IMR-90 (cell line): ENCODE results near the gene DLGAP4. TPM values are rescaled to one million over a fixed set of nuclear protein-coding genes. Genes with fewer than 3 reads are reported as not detected.

Experiments used
- ATAC-seq: fragments of 200-7000 bp; cut with Tn5 transposase; 2 replicates; pipeline ENCODE4 v1.9.1; 2020; ENCODE audit warnings: low read depth, mild to moderate bottlenecking, moderate library complexity
- BruUV-seq: library from RNA; stranded (reverse); fragments of 400-500 nt; replicated peaks from 2 replicates; lab custom pipeline; 2021; lab: Mats Ljungman, UMichigan
- CTCF ChIA-PET: fragments of 300-600 bp; formaldehyde crosslinking; extraction: SDS; loops from one replicate; lab custom pipeline; 2021; ENCODE audit warnings: antibody characterized with exemption; lab: Yijun Ruan, JAX
- POLR2A ChIA-PET: fragments of 300-600 bp; sonication (Branson Sonifier 250); formaldehyde crosslinking; loops from one replicate; lab custom pipeline; 2022; ENCODE audit warnings: antibody characterized with exemption; ENCODE audit not compliant: unreplicated experiment; lab: Charles Lee
- DNase-seq: peaks from one replicate; pipeline ENCODE4 v3.0.0; 2013
- H2AFZ ChIP-seq: replicated peaks from 2 replicates; pipeline ENCODE3; 2013; ENCODE audit warnings: low read length, mild to moderate bottlenecking; ENCODE audit not compliant: poor library complexity
- H2AK5ac ChIP-seq: 2 replicates; pipeline ENCODE4 v1.6.1; 2013; ENCODE audit warnings: low read depth, low read length, inconsistent platforms
- H2AK9ac ChIP-seq: replicated peaks from 2 replicates; pipeline ENCODE3; 2013; ENCODE audit warnings: mild to moderate bottlenecking, low read depth, low read length, moderate library complexity; ENCODE audit not compliant: poor library complexity
- H2BK120ac ChIP-seq: 2 replicates; pipeline ENCODE4 v1.6.1; 2013; ENCODE audit warnings: low read depth, low read length, inconsistent platforms
- H2BK15ac ChIP-seq: 3 replicates; pipeline ENCODE4 v1.6.1; 2013; ENCODE audit warnings: low read depth, low read length, inconsistent platforms
- H2BK20ac ChIP-seq: 2 replicates; pipeline ENCODE4 v1.6.1; 2013; ENCODE audit warnings: low read depth, mild to moderate bottlenecking, inconsistent platforms, low read length, moderate library complexity
- H2BK5ac ChIP-seq: 2 replicates; pipeline ENCODE4 v1.6.1; 2013; ENCODE audit warnings: mild to moderate bottlenecking, low read depth, low read length, inconsistent platforms; ENCODE audit not compliant: poor library complexity, severe bottlenecking
- H3K14ac ChIP-seq: replicated peaks from 2 replicates; pipeline ENCODE4 v1.6.1; 2013; ENCODE audit warnings: low read depth, low read length, inconsistent platforms
- H3K18ac ChIP-seq: 2 replicates; pipeline ENCODE4 v1.6.1; 2013; ENCODE audit warnings: low read depth, low read length, control low read depth
- H3K23ac ChIP-seq: 2 replicates; pipeline ENCODE4 v1.6.1; 2013; ENCODE audit warnings: low read depth, low read length, inconsistent platforms
- H3K27ac ChIP-seq: 2 replicates; pipeline ENCODE4 v1.5.1; 2013; ENCODE audit warnings: mild to moderate bottlenecking, control low read depth, low read length; ENCODE audit not compliant: insufficient read depth
- H3K27me3 ChIP-seq: 2 replicates; pipeline ENCODE4 v1.6.1; 2013; ENCODE audit warnings: low read length; ENCODE audit not compliant: control insufficient read depth, insufficient read depth
- H3K36me3 ChIP-seq: 2 replicates; pipeline ENCODE4 v1.6.1; 2013; ENCODE audit warnings: low read length, mixed read lengths; ENCODE audit not compliant: control insufficient read depth, insufficient read depth
- H3K4ac ChIP-seq: 2 replicates; pipeline ENCODE4 v1.6.1; 2013; ENCODE audit warnings: low read depth, low read length, inconsistent platforms
- H3K4me1 ChIP-seq: 2 replicates; pipeline ENCODE4 v1.6.1; 2013; ENCODE audit warnings: low read length, mixed read lengths; ENCODE audit not compliant: control insufficient read depth, insufficient read depth
- H3K4me2 ChIP-seq: 2 replicates; pipeline ENCODE4 v1.6.1; 2013; ENCODE audit warnings: low read depth, mild to moderate bottlenecking, control low read depth, low read length, moderate library complexity
- H3K4me3 ChIP-seq: 2 replicates; pipeline ENCODE4 v1.5.1; 2013; ENCODE audit warnings: low read depth, mild to moderate bottlenecking, control low read depth, low read length, moderate library complexity; ENCODE audit not compliant: insufficient read depth
- H3K56ac ChIP-seq: 2 replicates; pipeline ENCODE4 v1.6.1; 2013; ENCODE audit warnings: low read length, inconsistent platforms; ENCODE audit not compliant: insufficient read depth; ENCODE audit errors: extremely low read depth
- H3K79me1 ChIP-seq, 2 experiments: 2 replicates each; pipeline ENCODE4 v1.6.1; 2013; ENCODE audit warnings: low read length in 2 of 2, inconsistent platforms in 1 of 2, low read depth in 1 of 2
- H3K9ac ChIP-seq: 2 replicates; pipeline ENCODE4 v1.6.1; 2013; ENCODE audit warnings: low read depth, low read length, control low read depth
- H3K9me1 ChIP-seq: 2 replicates; pipeline ENCODE4 v1.6.1; 2013; ENCODE audit warnings: low read length, inconsistent platforms; ENCODE audit not compliant: insufficient read depth
- H3K9me3 ChIP-seq: 2 replicates; pipeline ENCODE4 v1.6.1; 2013; ENCODE audit warnings: low read length; ENCODE audit not compliant: control insufficient read depth, insufficient read depth
- H4K20me1 ChIP-seq: 2 replicates; pipeline ENCODE4 v1.6.1; 2013; ENCODE audit warnings: low read length, inconsistent platforms; ENCODE audit not compliant: insufficient read depth
- H4K5ac ChIP-seq: 2 replicates; pipeline ENCODE4 v1.6.1; 2013; ENCODE audit warnings: mild to moderate bottlenecking, low read depth, low read length, control low read depth
- H4K8ac ChIP-seq, 2 experiments: 2 replicates each; pipeline ENCODE4 v1.6.1; 2013; ENCODE audit warnings: low read depth in 2 of 2, low read length in 2 of 2, control low read depth in 1 of 2, inconsistent platforms in 1 of 2
- H4K91ac ChIP-seq: 2 replicates; pipeline ENCODE4 v1.6.1; 2013; ENCODE audit warnings: low read depth, low read length, inconsistent platforms; ENCODE audit not compliant: insufficient read depth
- CEBPB ChIP-seq: IDR thresholded peaks from 2 replicates; pipeline ENCODE4 v1.6.1; 2012; ENCODE audit warnings: low read depth, low read length, improper control_type of control experiment
- ELK1 ChIP-seq: fragments of 150-350 bp; IDR thresholded peaks from 2 replicates; pipeline ENCODE4 v1.6.1; 2016; ENCODE audit warnings: low read depth, mild to moderate bottlenecking, low read length, moderate library complexity, borderline replicate concordance
- FOS ChIP-seq: fragments of 150-350 bp; IDR thresholded peaks from 2 replicates; pipeline ENCODE4 v1.6.1; 2016; ENCODE audit warnings: low read depth, low read length
- MAFK ChIP-seq: IDR thresholded peaks from 2 replicates; pipeline ENCODE4 v1.6.1; 2012; ENCODE audit warnings: low read depth, low read length, improper control_type of control experiment
- MAZ ChIP-seq: IDR thresholded peaks from 2 replicates; pipeline ENCODE4 v1.6.1; 2012; ENCODE audit warnings: low read depth, mild to moderate bottlenecking, low read length, improper control_type of control experiment, moderate library complexity, borderline replicate concordance
- MXI1 ChIP-seq: IDR thresholded peaks from 2 replicates; pipeline ENCODE4 v1.6.1; 2012; ENCODE audit warnings: low read depth, mild to moderate bottlenecking, low read length, moderate library complexity, borderline replicate concordance
- RCOR1 ChIP-seq: IDR thresholded peaks from 2 replicates; pipeline ENCODE4 v1.6.1; 2012; ENCODE audit warnings: mild to moderate bottlenecking, low read length, improper control_type of control experiment; ENCODE audit not compliant: insufficient replicate concordance
- USF2 ChIP-seq: fragments of 150-350 bp; IDR thresholded peaks from 2 replicates; pipeline ENCODE4 v1.6.1; 2017; ENCODE audit warnings: mild to moderate bottlenecking, antibody characterized with exemption, low read length, low read depth
- WGBS, 2 experiments: methylation state at CpG; one replicate each; pipeline versions ENCODE4 v1.1.5 to v1.1.7; 2013; ENCODE audit warnings: missing lambda C conversion rate in 2 of 2; ENCODE audit not compliant: insufficient read length in 1 of 2; ENCODE audit errors: extremely low coverage in 2 of 2; 5-methylcytosine and 5-hydroxymethylcytosine counted together
- dilution Hi-C: fragments of 300-500 bp; cut with HindIII; formaldehyde crosslinking; loops from one replicate; pipeline ENCODE4 v1.14.3; 2018; ENCODE audit warnings: low sequenced_read_pairs; ENCODE audit not compliant: unreplicated experiment
- in situ Hi-C: fragments of 300-500 bp; cut with MboI; formaldehyde crosslinking; loops from 3 replicates; pipeline ENCODE4 v1.14.3; 2019; ENCODE audit warnings: low sequenced_read_pairs, inconsistent platforms, mixed read lengths
- intact Hi-C: fragments of 100-400 bp; cut with micrococcal nuclease; formaldehyde crosslinking; loops from 2 replicates; pipeline ENCODE4 v1.10.0; 2022
- polyA plus RNA-seq, 3 experiments: library from polyadenylated mRNA; depleted of rRNA; stranded (reverse); fragments of >200 nt; gene quantifications; 2 replicates each; pipeline ENCODE4 v1.2.3, GENCODE V29; 2012; ENCODE audit warnings: low replicate concordance in 1 of 3
- total RNA-seq: library from RNA; depleted of rRNA; stranded (reverse); fragments of >200 nt; gene quantifications from 2 replicates; pipeline ENCODE4 v1.2.3, GENCODE V29; 2012

DLGAP4 gene
- total and polyA plus RNA-seq, 2 of the 4 experiments (the other 2 are of a cell fraction), result 32.3 to 73.2 TPM

DNA sequence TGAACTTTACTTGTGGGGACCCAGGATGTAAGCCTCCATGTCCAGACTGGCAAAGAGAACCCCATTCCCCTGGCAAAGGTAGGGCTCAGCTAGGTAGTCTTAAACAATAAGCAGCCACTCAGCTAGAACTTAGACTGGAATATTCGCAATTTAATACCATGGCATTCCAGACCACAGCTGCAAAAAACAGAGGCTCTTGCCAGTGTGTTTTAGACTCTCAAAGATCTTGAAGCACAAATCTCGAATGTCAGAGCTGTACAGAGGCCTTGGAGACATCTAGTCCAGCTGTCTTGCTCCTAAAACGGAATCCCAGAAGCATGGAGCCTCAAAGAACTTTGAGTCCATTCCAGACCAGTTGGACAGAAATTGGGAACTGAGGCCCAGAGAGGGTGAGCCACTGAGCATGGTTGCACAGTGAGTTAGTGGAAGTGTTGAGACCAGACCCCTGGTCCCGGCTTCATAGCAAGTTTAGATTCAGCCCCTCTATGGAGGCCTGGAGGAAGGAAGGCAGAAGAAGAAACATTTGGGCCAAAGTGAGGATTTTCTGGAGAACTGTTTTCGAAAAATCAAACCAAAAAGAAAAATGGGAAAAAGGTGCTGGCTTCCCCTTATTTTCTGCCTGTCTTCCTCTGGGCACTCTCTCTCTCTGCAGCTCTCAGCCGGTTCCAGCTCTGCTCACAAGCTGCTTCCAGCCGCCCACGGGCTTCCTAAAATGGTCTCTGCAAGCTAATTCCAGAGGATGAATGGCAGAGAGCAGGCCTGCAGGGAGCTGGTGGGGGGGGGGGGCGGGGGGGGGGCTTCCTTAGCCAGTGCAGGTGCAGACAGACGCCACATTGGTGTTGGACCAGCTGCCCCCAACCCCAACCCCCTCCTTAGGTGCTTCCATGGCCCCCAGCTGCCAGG is 37.4 kb upstream of the DLGAP4 start:
- Histone ChIP-seq H3K9me1 (no peaks in the 10 kb centered on the region), H4K91ac (no peak overlapping the region), H3K18ac (no peak overlapping the region), H2AK9ac (no peak overlapping the region), H3K27me3 (peaks cover 43% of the 10 kb centered on the region), H3K36me3 (no peaks in the 10 kb centered on the region), H2BK20ac (no peak overlapping the region), H3K56ac (no peak overlapping the region), H2AFZ (no peak overlapping the region), H2BK15ac (no peak overlapping the region), H4K20me1 (no peaks in the 10 kb centered on the region), H3K9ac (no peak overlapping the region), H3K9me3 (no peaks in the 10 kb centered on the region), H3K4me1 (no peaks in the 10 kb centered on the region), H3K4ac (no peak overlapping the region), H3K79me1 (no peaks in the 10 kb centered on the region), H3K14ac (no peak overlapping the region), H3K27ac (no peak overlapping the region), H2AK5ac (no peak overlapping the region), H3K4me2 (no peak overlapping the region), H3K23ac (no peak overlapping the region), H2BK5ac (no peak overlapping the region), H2BK120ac (no peak overlapping the region), H4K5ac (no peak overlapping the region), H3K4me3 (no peak overlapping the region), H4K8ac (no peak overlapping the region)
- dilution Hi-C loops (no loop called here), intact Hi-C loops (no loop called here), in situ Hi-C loops (no loop called here)
- 29% methylated on average over 2 of the region's 10 CpGs; no CpG with 5 or more reads in 1 of the 2 experiments for WGBS, 2 experiments
- POLR2A ChIA-PET, result no interaction called here
- CTCF ChIA-PET, result interaction anchor here (0.9 kb wide), 1 partner anchor 171 kb away, joined by 4 read pairs; no protein-coding TSS in a partner anchor
- BruUV-seq, result no TSS peak
- DNase-seq, result no peak
- TF ChIP-seq MAZ (no peak), RCOR1 (no peak), ELK1 (no peak), FOS (no peak), CEBPB (no peak), MAFK (no peak), MXI1 (no peak), USF2 (no peak)
- no peak for ATAC-seq
